Choroid plexus epithelial cell (primary cell): ENCODE measurements around the gene BPTF.
A peak's percentile ranks its signal among the peaks of the same experiment; 100 is the strongest.

ENCODE experiments used
- DNase-seq: peaks from one replicate; pipeline ENCODE4 v3.0.0-alpha.2; 2010; ENCODE audit warnings: low read depth
- H3K4me3 ChIP-seq: 2 replicates; pipeline ENCODE4 v1.5.1; 2011; ENCODE audit warnings: low read depth, mild to moderate bottlenecking, control low read depth, low read length, moderate library complexity
- CTCF ChIP-seq: conservative IDR thresholded peaks from 2 replicates; pipeline ENCODE4 v1.5.1; 2011; ENCODE audit warnings: low read depth, mild to moderate bottlenecking, control low read depth, inconsistent platforms, low read length, moderate library complexity

Gene BPTF

GRCh38 chr17:67993998-67994361 lies 168.7 kb downstream of the BPTF start:
- TF ChIP-seq CTCF, result no peak
- DNase-seq, result peak; percentile 18
- peak overlapping the region; percentile 78 for H3K4me3 ChIP-seq

GRCh38 chr17:67994817-67995569 lies 169.7 kb downstream of the BPTF start:
- H3K4me3 ChIP-seq, result peak overlapping the region; percentile 62
- no peak for TF ChIP-seq CTCF
- DNase-seq, result peak; percentile 85

- DNase-seq, result peak; percentile 18
- peak overlapping the region; percentile 62 for H3K4me3 ChIP-seq
- no peak for TF ChIP-seq CTCF
Measured at GRCh38 chr17:67995570-67996263, 170.4 kb downstream of the BPTF start.

- DNase-seq, result peak; percentile 80
- H3K4me3 ChIP-seq, result peak within 1 kb of the TSS; percentile 62
Measured at GRCh38 chr17:67996301-67997171, 171.2 kb downstream of the BPTF start, which contains the start of gene C17orf58. C17orf58 (minus strand) TSS chr17:67996469; CDS start chr17:67996198, 271 bp downstream.

- no peak for TF ChIP-seq CTCF
- no peak for DNase-seq
- no peak overlapping the region for H3K4me3 ChIP-seq
Measured at GRCh38 chr17:67998466-67998865, 173.2 kb downstream of the BPTF start.

GRCh38 chr17:67999291-67999911 lies 174.1 kb downstream of the BPTF start:
- no peak for TF ChIP-seq CTCF
- DNase-seq, result peak; percentile 49
- H3K4me3 ChIP-seq, result no peak overlapping the region

- no peak for TF ChIP-seq CTCF
- H3K4me3 ChIP-seq, result no peak overlapping the region
- no peak for DNase-seq
Measured at GRCh38 chr17:68004201-68004600, 178.9 kb downstream of the BPTF start.
